HEK293 (cell line): ENCODE data around the gene BCKDHB.

Source experiments
- SETDB1 ChIP-seq: IDR thresholded peaks from one replicate; pipeline ENCODE4 v1.6.1; 2017; ENCODE audit warnings: mild to moderate bottlenecking, low read length, moderate library complexity, mixed read lengths; ENCODE audit not compliant: insufficient read length
- SP2 ChIP-seq: fragments of 450-650 bp; formaldehyde crosslinking; IDR thresholded peaks from 2 replicates; pipeline ENCODE4 v1.5.1; 2016; ENCODE audit warnings: missing biosample characterization, missing genetic modification characterization
- ZNF132 ChIP-seq: fragments of 450-650 bp; formaldehyde crosslinking; IDR thresholded peaks from 2 replicates; pipeline ENCODE4 v1.5.1; 2017; ENCODE audit warnings: missing biosample characterization, missing genetic modification characterization, borderline replicate concordance
- ZNF146 ChIP-seq: fragments of 450-650 bp; formaldehyde crosslinking; IDR thresholded peaks from 2 replicates; pipeline ENCODE4 v1.5.1; 2016; ENCODE audit warnings: missing biosample characterization, missing genetic modification characterization
- ZNF274 ChIP-seq, 2 experiments: fragments of 200-500 bp in 1 of 2; fragments of 450-650 bp in 1 of 2; sonication (Bioruptor generic) in 1 of 2; formaldehyde crosslinking in 1 of 2; IDR thresholded peaks; 2 replicates each; pipeline versions ENCODE4 v1.5.1 to v1.6.1; 2014 to 2016; ENCODE audit warnings: borderline replicate concordance in 1 of 2, inconsistent platforms in 1 of 2, low read length in 1 of 2, missing biosample characterization in 1 of 2, missing genetic modification characterization in 1 of 2
- ZNF324 ChIP-seq: fragments of 450-650 bp; formaldehyde crosslinking; IDR thresholded peaks from 2 replicates; pipeline ENCODE4 v1.5.1; 2016; ENCODE audit warnings: missing biosample characterization, missing genetic modification characterization
- TF ChIP-seq, protein P1 (sequence below): fragments of 450-650 bp; formaldehyde crosslinking; IDR thresholded peaks from 2 replicates; pipeline ENCODE4 v1.5.1; 2016; ENCODE audit warnings: missing biosample characterization, missing genetic modification characterization
- TF ChIP-seq, protein P2 (sequence below): fragments of 450-650 bp; formaldehyde crosslinking; IDR thresholded peaks from 2 replicates; pipeline ENCODE4 v1.5.1; 2017; ENCODE audit warnings: missing biosample characterization, missing genetic modification characterization
- TF ChIP-seq, protein P3 (sequence below): fragments of 450-650 bp; formaldehyde crosslinking; IDR thresholded peaks from 2 replicates; pipeline ENCODE4 v1.5.1; 2016; ENCODE audit warnings: missing biosample characterization, missing genetic modification characterization, low read depth
- TF ChIP-seq, protein P4 (sequence below): fragments of 450-650 bp; formaldehyde crosslinking; IDR thresholded peaks from 2 replicates; pipeline ENCODE4 v1.5.1; 2016; ENCODE audit warnings: missing biosample characterization, missing genetic modification characterization

DNA sequence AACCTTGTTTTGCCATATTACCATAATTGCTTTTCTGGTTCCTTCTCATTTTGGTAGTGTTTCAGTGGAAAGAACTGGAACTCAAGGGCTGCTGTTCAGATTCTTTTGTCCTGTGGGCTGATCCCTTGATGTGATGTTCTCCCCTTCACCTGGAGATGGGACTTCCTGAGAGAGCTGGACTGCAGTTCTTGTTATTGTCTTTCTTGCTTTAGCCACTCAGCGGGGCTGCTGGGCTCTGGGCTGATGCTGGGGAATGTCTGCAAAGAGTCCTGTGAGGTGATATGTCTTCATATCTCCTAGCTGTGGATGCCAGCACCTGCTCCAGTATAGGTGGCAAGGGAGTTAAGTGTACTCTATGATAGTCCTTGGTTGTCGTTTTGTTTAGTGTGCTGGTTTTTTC lies 79.0 kb downstream of the BCKDHB start:
- TF ChIP-seq SETDB1: no peak
- TF ChIP-seq, protein P1, sequence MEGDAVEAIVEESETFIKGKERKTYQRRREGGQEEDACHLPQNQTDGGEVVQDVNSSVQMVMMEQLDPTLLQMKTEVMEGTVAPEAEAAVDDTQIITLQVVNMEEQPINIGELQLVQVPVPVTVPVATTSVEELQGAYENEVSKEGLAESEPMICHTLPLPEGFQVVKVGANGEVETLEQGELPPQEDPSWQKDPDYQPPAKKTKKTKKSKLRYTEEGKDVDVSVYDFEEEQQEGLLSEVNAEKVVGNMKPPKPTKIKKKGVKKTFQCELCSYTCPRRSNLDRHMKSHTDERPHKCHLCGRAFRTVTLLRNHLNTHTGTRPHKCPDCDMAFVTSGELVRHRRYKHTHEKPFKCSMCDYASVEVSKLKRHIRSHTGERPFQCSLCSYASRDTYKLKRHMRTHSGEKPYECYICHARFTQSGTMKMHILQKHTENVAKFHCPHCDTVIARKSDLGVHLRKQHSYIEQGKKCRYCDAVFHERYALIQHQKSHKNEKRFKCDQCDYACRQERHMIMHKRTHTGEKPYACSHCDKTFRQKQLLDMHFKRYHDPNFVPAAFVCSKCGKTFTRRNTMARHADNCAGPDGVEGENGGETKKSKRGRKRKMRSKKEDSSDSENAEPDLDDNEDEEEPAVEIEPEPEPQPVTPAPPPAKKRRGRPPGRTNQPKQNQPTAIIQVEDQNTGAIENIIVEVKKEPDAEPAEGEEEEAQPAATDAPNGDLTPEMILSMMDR: no peak
- TF ChIP-seq ZNF132 (tag by site-specific recombination): no peak
- no peak for TF ChIP-seq SP2
- TF ChIP-seq ZNF274 (IDR thresholded peaks at IDR 0.05; ENCODE audit: low read length): no peak
- no peak for TF ChIP-seq ZNF274 (tag by site-specific recombination; IDR thresholded peaks at IDR 0.05; ENCODE audit: borderline replicate concordance)
- TF ChIP-seq, protein P2, sequence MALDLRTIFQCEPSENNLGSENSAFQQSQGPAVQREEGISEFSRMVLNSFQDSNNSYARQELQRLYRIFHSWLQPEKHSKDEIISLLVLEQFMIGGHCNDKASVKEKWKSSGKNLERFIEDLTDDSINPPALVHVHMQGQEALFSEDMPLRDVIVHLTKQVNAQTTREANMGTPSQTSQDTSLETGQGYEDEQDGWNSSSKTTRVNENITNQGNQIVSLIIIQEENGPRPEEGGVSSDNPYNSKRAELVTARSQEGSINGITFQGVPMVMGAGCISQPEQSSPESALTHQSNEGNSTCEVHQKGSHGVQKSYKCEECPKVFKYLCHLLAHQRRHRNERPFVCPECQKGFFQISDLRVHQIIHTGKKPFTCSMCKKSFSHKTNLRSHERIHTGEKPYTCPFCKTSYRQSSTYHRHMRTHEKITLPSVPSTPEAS (tag by site-specific recombination): no peak
- TF ChIP-seq ZNF146 (tag by site-specific recombination): no peak
- TF ChIP-seq, protein P3, sequence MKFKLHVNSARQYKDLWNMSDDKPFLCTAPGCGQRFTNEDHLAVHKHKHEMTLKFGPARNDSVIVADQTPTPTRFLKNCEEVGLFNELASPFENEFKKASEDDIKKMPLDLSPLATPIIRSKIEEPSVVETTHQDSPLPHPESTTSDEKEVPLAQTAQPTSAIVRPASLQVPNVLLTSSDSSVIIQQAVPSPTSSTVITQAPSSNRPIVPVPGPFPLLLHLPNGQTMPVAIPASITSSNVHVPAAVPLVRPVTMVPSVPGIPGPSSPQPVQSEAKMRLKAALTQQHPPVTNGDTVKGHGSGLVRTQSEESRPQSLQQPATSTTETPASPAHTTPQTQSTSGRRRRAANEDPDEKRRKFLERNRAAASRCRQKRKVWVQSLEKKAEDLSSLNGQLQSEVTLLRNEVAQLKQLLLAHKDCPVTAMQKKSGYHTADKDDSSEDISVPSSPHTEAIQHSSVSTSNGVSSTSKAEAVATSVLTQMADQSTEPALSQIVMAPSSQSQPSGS: no peak
- TF ChIP-seq, protein P4, sequence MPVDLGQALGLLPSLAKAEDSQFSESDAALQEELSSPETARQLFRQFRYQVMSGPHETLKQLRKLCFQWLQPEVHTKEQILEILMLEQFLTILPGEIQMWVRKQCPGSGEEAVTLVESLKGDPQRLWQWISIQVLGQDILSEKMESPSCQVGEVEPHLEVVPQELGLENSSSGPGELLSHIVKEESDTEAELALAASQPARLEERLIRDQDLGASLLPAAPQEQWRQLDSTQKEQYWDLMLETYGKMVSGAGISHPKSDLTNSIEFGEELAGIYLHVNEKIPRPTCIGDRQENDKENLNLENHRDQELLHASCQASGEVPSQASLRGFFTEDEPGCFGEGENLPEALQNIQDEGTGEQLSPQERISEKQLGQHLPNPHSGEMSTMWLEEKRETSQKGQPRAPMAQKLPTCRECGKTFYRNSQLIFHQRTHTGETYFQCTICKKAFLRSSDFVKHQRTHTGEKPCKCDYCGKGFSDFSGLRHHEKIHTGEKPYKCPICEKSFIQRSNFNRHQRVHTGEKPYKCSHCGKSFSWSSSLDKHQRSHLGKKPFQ: no peak
- TF ChIP-seq ZNF324: no peak
